Body of pancreas (tissue), 4 donors: ENCODE measurements around the gene ADORA1. TPM values are rescaled to one million over a fixed set of nuclear protein-coding genes. Genes with fewer than 3 reads are reported as not detected.

Experiments used
- ATAC-seq: fragments of 150-250 bp; one replicate; pipeline ENCODE4 v1.9.1; 2016
- DNase-seq, 4 donors: peaks; one replicate each; pipeline ENCODE4 v3.0.0-alpha.2; 2019
- H3K27ac ChIP-seq, 4 donors: fragments of 200-600 bp; sonication (generic); 1 replicate in 3 of 4; 2 replicates in 1 of 4; pipeline versions ENCODE4 v1.5.1 to v1.6.1; 2016 to 2019; ENCODE audit warnings: mild to moderate bottlenecking in 1 of 4, mixed read lengths in 1 of 4, moderate library complexity in 1 of 4
- H3K27me3 ChIP-seq, 2 donors: fragments of 200-600 bp; sonication (generic); one replicate each; pipeline ENCODE4 v1.6.0; 2016; ENCODE audit warnings: mild to moderate bottlenecking in 1 of 2
- H3K36me3 ChIP-seq, 2 donors: fragments of 200-600 bp; sonication (generic); replicated peaks in 1 of 2; 2 replicates each; pipeline ENCODE4 v1.5.1; 2016; ENCODE audit warnings: low read depth in 2 of 2; ENCODE audit not compliant: insufficient read depth in 1 of 2
- H3K4me1 ChIP-seq: fragments of 200-600 bp; sonication (generic); one replicate; pipeline ENCODE4 v1.6.0; 2016
- H3K4me3 ChIP-seq, 2 donors: fragments of 200-600 bp; sonication (generic); 1 replicate in 1 of 2; 2 replicates in 1 of 2; pipeline ENCODE4 v1.5.1; 2016 to 2019
- H3K9me3 ChIP-seq, 3 donors: fragments of 200-600 bp; sonication (generic); 1 replicate in 2 of 3; 2 replicates in 1 of 3; pipeline ENCODE4 v1.5.1; 2016
- CTCF ChIP-seq, 7 experiments: fragments of 450-650 bp in 4 of 7; fragments of 200-600 bp in 3 of 7; sonication (generic) in 3 of 7; IDR thresholded peaks; one replicate each; pipeline ENCODE4 v1.5.1; 2016 to 2019; ENCODE audit warnings: antibody characterized with exemption in 7 of 7
- POLR2A ChIP-seq, 3 donors: fragments of 450-650 bp; IDR thresholded peaks; one replicate each; pipeline ENCODE4 v1.6.1; 2016; ENCODE audit warnings: antibody characterized with exemption in 3 of 3, mild to moderate bottlenecking in 2 of 3
- WGBS, 2 donors: methylation state at CpG; one replicate each; pipeline ENCODE4 v1.1.5; 2017; 5-methylcytosine and 5-hydroxymethylcytosine counted together
- intact Hi-C: fragments of 100-400 bp; cut with DNase I; formaldehyde crosslinking; loops from one replicate; pipeline ENCODE4 v1.15.1; 2023
- total RNA-seq, 2 donors: library from RNA; depleted of rRNA; stranded (reverse); fragments of >200 nt; gene quantifications; one replicate each; pipeline ENCODE4 v1.1.0, GENCODE V29; 2016

Gene ADORA1
- total RNA-seq, 2 donors from 2014 or later, result 16.1 to 21.1 TPM

DNA sequence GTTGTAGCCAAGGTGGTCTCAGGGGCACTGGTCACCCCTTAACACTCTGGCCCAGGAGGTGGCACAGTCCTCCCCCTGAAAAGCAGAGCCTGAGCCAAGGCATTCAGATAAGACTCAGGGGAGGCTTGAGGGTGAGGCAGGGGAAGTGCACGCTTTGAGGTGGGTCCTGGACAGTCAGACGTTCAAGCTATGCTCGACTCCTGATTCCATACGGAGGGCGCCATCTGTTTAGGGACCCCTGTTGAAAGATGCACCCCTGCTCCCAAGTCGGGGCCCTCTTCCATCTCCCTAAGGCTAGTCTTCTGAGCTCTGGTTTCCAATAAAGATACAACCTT is 71.9 kb downstream of the ADORA1 start:
- DNase-seq (no peak), ATAC-seq (no peak)
- no peak overlapping the region for H3K4me3 ChIP-seq
- H3K36me3 ChIP-seq, result no peaks in the 10 kb centered on the region
- 75 to 77% methylated on average over 6 of the region's 6 CpGs for WGBS, 2 donors
- no peaks in the 10 kb centered on the region for H3K9me3 ChIP-seq
- H3K27ac ChIP-seq, result no peak overlapping the region
- no peaks in the 10 kb centered on the region for H3K4me1 ChIP-seq
- H3K27me3 ChIP-seq, result no peaks in the 10 kb centered on the region
- intact Hi-C loops, result no loop called here
- TF ChIP-seq CTCF (IDR thresholded peaks at IDR 0.05) (no peak), POLR2A (IDR thresholded peaks at IDR 0.05) (no peak)

- 54 to 63% methylated on average over 8 of the region's 8 CpGs for WGBS, 2 donors
- Histone ChIP-seq H3K27me3 (no peaks in the 10 kb centered on the region), H3K4me1 (no peaks in the 10 kb centered on the region)
Measured at GRCh38 chr1:203199816-203200571, 72.5 kb downstream of the ADORA1 start.

DNA sequence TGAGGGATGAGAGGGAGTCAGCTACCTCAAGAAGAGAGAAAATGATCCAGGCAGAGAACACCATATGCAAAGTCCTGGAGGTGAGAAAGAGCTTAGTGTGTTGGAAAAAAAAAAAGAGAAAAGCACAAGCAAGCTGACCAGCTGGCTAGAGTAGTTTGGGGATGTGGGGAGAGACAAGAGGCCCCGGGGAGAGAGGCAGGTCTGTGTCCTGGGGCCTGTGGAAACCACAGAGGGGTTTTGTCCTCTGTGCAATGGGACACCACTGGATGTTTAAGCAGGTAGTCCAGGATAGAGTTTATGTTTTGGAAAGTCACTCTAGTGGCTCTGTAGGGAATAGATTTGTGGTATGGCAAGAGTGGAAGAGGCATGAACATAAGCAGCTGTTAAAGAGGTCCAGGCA is 73.4 kb downstream of the ADORA1 start:
- WGBS, 2 donors, result 26 to 84% methylated on average over 1 of the region's 1 CpG
- intact Hi-C loops, result no loop called here
- ATAC-seq (no peak), DNase-seq (no peak)
- Histone ChIP-seq H3K27ac (no peak overlapping the region), H3K27me3 (no peaks in the 10 kb centered on the region), H3K4me1 (no peaks in the 10 kb centered on the region), H3K4me3 (no peak overlapping the region), H3K36me3 (no peaks in the 10 kb centered on the region), H3K9me3 (no peaks in the 10 kb centered on the region)
- TF ChIP-seq POLR2A (IDR thresholded peaks at IDR 0.05) (no peak), CTCF (IDR thresholded peaks at IDR 0.05) (no peak)

More at GRCh38 chr1:203199816-203200571, 72.5 kb downstream of the ADORA1 start:
- no peak for TF ChIP-seq POLR2A (IDR thresholded peaks at IDR 0.05)
- no peak overlapping the region for H3K4me3 ChIP-seq
- intact Hi-C loops, result no loop called here
- DNase-seq, result peak in 1 of 4 donors; percentile 28
- ATAC-seq, result peak; percentile 38
- H3K27ac ChIP-seq, result peak overlapping the region in 1 of 4 donors; percentile 5
- H3K9me3 ChIP-seq, result no peaks in the 10 kb centered on the region
- no peaks in the 10 kb centered on the region for H3K36me3 ChIP-seq

DNA sequence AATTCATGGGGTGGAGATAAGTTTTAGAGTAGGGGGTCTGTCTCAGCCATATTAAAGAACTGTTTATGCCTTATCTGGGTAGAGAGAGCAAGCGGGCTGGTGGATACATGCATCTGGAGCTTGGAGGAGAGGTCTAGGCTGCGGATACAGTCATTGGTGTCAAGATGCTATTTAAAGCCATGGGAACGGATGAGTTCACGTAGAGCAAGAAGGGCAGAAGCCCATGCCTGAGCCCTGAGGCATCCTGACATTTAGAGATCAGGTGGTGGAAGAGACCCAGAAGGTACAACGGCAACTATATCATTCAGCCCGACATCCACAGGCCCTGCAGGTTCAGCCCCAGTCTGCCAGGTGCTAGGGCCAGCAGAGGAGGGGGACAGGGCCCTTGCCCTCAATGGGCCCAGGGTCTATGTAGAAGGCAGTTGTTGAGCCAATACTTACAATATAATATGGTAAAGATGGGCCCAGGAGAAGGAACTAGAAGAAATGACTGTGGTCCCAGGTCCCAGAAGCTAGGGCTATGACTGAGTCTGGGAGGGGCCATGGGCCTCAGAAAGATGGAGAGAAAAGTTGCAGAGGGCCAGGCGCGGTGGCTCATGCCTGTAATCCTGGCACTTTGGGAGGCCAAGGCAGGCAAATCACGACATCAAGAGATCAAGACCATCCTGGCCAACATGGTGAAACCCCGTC is 74.1 kb downstream of the ADORA1 start:
- H3K27ac ChIP-seq, result no peak overlapping the region
- intact Hi-C loops, result no loop called here
- ATAC-seq, result no peak
- no peak for TF ChIP-seq CTCF (IDR thresholded peaks at IDR 0.05)
- no peak for TF ChIP-seq POLR2A (IDR thresholded peaks at IDR 0.05)
- 85% methylated on average over 9 to 10 of the region's 10 CpGs for WGBS, 2 donors
- no peaks in the 10 kb centered on the region for H3K9me3 ChIP-seq
- H3K36me3 ChIP-seq, result no peaks in the 10 kb centered on the region
- DNase-seq, result no peak
- H3K4me1 ChIP-seq, result no peaks in the 10 kb centered on the region
- no peaks in the 10 kb centered on the region for H3K27me3 ChIP-seq
- H3K4me3 ChIP-seq, result no peak overlapping the region

GRCh38 chr1:203202431-203203245 is 75.1 kb downstream of the ADORA1 start:
- H3K27ac ChIP-seq, result peak overlapping the region in 1 of 4 donors; percentile 18
- WGBS, 2 donors, result 76 to 83% methylated on average over 14 to 15 of the region's 15 CpGs

More at GRCh38 chr1:203202431-203203245, 75.1 kb downstream of the ADORA1 start:
- Histone ChIP-seq H3K36me3 (no peaks in the 10 kb centered on the region), H3K4me3 (no peak overlapping the region), H3K27me3 (no peaks in the 10 kb centered on the region), H3K9me3 (no peaks in the 10 kb centered on the region), H3K4me1 (no peaks in the 10 kb centered on the region)
- TF ChIP-seq CTCF (IDR thresholded peaks at IDR 0.05) (no peak), POLR2A (IDR thresholded peaks at IDR 0.05) (no peak)
- DNase-seq (peak in 3 of 4 donors; percentile 29 to 59 (median 36)), ATAC-seq (peak; percentile 57)
- intact Hi-C loops, result no loop called here
